ENCODE data around the gene SLCO6A1. TPM values are rescaled to one million over a fixed set of nuclear protein-coding genes. Genes with fewer than 3 reads are reported as not detected.

Gene SLCO6A1
- total and polyA plus RNA-seq, 4 experiments from 2014 or later: not detected

Other genes with a start within 250 kb of the SLCO6A1 start
- gene SLCO4C1, start 202.7 kb downstream of the SLCO6A1 start, total RNA-seq: under 1 TPM; 0.23 to 0.30 TPM
- under 1 TPM; 0.09 to 0.22 TPM for gene SLCO4C1, start 202.7 kb downstream of the SLCO6A1 start, polyA plus RNA-seq

All from CD4-positive, alpha-beta memory T cell (primary cell).